ENCODE results near the gene LCE3C.
A peak's percentile ranks its signal among the peaks of the same experiment; 100 is the strongest.
"Not testable (repeated sequence)": the region's sequence is repeated elsewhere in the genome, so short reads cannot be mapped to it uniquely, and the experiment has no call there.

Gene LCE3C

GRCh38 chr1:152599934-152600333 lies at the start of gene LCE3C:
TSS of gene LCE3C (plus strand) at chr1:152600234. CDS start at chr1:152600732, 498 bp downstream.
- DNase-seq (ENCODE audit: low read depth in 2 of 3, low spot score in 1 of 3), result no peak

- DNase-seq (ENCODE audit: low read depth in 2 of 3, low spot score in 1 of 3), result no peak
These were observed 34.9 kb upstream of the LCE3C start for GRCh38 chr1:152565115-152565514.

GRCh38 chr1:152565535-152566215 lies 34.4 kb upstream of the LCE3C start:
- no peak for DNase-seq (ENCODE audit: low read depth in 2 of 3, low spot score in 1 of 3)

GRCh38 chr1:152566681-152567080 lies 33.4 kb upstream of the LCE3C start, which contains the start of gene LCE3E:
TSS of gene LCE3E (minus strand) at chr1:152566780. CDS start at chr1:152566208, 572 bp downstream.
- DNase-seq (ENCODE audit: low read depth in 2 of 3, low spot score in 1 of 3), result no peak

- DNase-seq (ENCODE audit: low read depth in 2 of 3, low spot score in 1 of 3), result no peak
These were observed 22.9 kb upstream of the LCE3C start for GRCh38 chr1:152577168-152577567.

- not testable (repeated sequence) for DNase-seq (ENCODE audit: low read depth in 2 of 3, low spot score in 1 of 3)
These were observed 20.5 kb upstream of the LCE3C start for GRCh38 chr1:152579526-152579925.

GRCh38 chr1:152580433-152580832 lies 19.6 kb upstream of the LCE3C start, which contains the start of gene LCE3D:
TSS of gene LCE3D (minus strand) at chr1:152580516. CDS start at chr1:152579936, 580 bp downstream.
- DNase-seq (ENCODE audit: low read depth in 2 of 3, low spot score in 1 of 3), result no peak

- no peak for DNase-seq (ENCODE audit: low read depth in 2 of 3, low spot score in 1 of 3)
These were observed 17.4 kb upstream of the LCE3C start for GRCh38 chr1:152582647-152583046.

GRCh38 chr1:152585586-152585985 lies 14.4 kb upstream of the LCE3C start:
- DNase-seq (ENCODE audit: low read depth in 2 of 3, low spot score in 1 of 3), result no peak

- no peak for DNase-seq (ENCODE audit: low read depth in 2 of 3, low spot score in 1 of 3)
These were observed 3.0 kb upstream of the LCE3C start for GRCh38 chr1:152596986-152597385.

- no peak for DNase-seq (ENCODE audit: low read depth in 2 of 3, low spot score in 1 of 3)
These were observed 13.5 kb downstream of the LCE3C start, which contains the start of gene LCE3B for GRCh38 chr1:152613511-152613910. TSS of gene LCE3B (plus strand) at chr1:152613811. CDS start at chr1:152613811, 0 bp downstream.

GRCh38 chr1:152621993-152622392 lies 22.0 kb downstream of the LCE3C start:
- DNase-seq (ENCODE audit: low read depth in 2 of 3, low spot score in 1 of 3), result no peak

- DNase-seq (ENCODE audit: low read depth in 2 of 3, low spot score in 1 of 3), result no peak
These were observed 22.8 kb downstream of the LCE3C start, which contains the start of gene LCE3A for GRCh38 chr1:152622803-152623202. TSS of gene LCE3A (minus strand) at chr1:152623103. CDS start at chr1:152623103, 0 bp downstream.

- peak; percentile 3 to 23 (median 15) for DNase-seq (ENCODE audit: low read depth in 2 of 3, low spot score in 1 of 3)
These were observed 23.3 kb downstream of the LCE3C start for GRCh38 chr1:152623203-152623844.

- DNase-seq (ENCODE audit: low read depth in 2 of 3, low spot score in 1 of 3), result no peak
These were observed 26.7 kb downstream of the LCE3C start for GRCh38 chr1:152626744-152627143.

GRCh38 chr1:152630596-152630995 lies 30.6 kb downstream of the LCE3C start:
- no peak for DNase-seq (ENCODE audit: low read depth in 2 of 3, low spot score in 1 of 3)

- DNase-seq (ENCODE audit: low read depth in 2 of 3, low spot score in 1 of 3), result no peak
These were observed 40.3 kb downstream of the LCE3C start for GRCh38 chr1:152640351-152640750.

GRCh38 chr1:152643945-152644344 lies 43.9 kb downstream of the LCE3C start:
- DNase-seq (ENCODE audit: low read depth in 2 of 3, low spot score in 1 of 3), result no peak

GRCh38 chr1:152645146-152645545 lies 45.1 kb downstream of the LCE3C start:
- no peak for DNase-seq (ENCODE audit: low read depth in 2 of 3, low spot score in 1 of 3)

GRCh38 chr1:152646656-152647055 lies 46.6 kb downstream of the LCE3C start:
- DNase-seq (ENCODE audit: low read depth in 2 of 3, low spot score in 1 of 3), result no peak
